Neutrophil (primary cell): ENCODE results near the gene C5orf63.

Source experiments
- H3K27ac ChIP-seq: fragments of 200-600 bp; sonication (generic); 2 replicates; pipeline ENCODE4 v1.5.1; 2016; ENCODE audit warnings: mild to moderate bottlenecking, moderate library complexity
- H3K27me3 ChIP-seq: fragments of 200-600 bp; sonication (generic); 2 replicates; pipeline ENCODE4 v1.6.0; 2016; ENCODE audit warnings: mild to moderate bottlenecking
- H3K36me3 ChIP-seq: fragments of 200-600 bp; sonication (generic); 2 replicates; pipeline ENCODE4 v1.5.1; 2017
- H3K4me1 ChIP-seq, 2 experiments: fragments of 200-600 bp in 1 of 2; sonication (generic) in 1 of 2; 1 replicate in 1 of 2; 2 replicates in 1 of 2; pipeline versions ENCODE4 v1.5.1 to v1.6.1; 2013 to 2016; ENCODE audit warnings: low read depth in 1 of 2, low read length in 1 of 2, mild to moderate bottlenecking in 1 of 2, moderate library complexity in 1 of 2; ENCODE audit not compliant: control insufficient read depth in 1 of 2, insufficient read depth in 1 of 2
- H3K4me3 ChIP-seq, 2 experiments: fragments of 200-600 bp in 1 of 2; sonication (generic) in 1 of 2; 1 replicate in 1 of 2; 2 replicates in 1 of 2; pipeline ENCODE4 v1.5.1; 2013 to 2016; ENCODE audit warnings: low read depth in 1 of 2, low read length in 1 of 2, mild to moderate bottlenecking in 1 of 2, moderate library complexity in 1 of 2
- H3K9me3 ChIP-seq: fragments of 200-600 bp; sonication (generic); 2 replicates; pipeline ENCODE4 v1.5.1; 2016
- CTCF ChIP-seq: fragments of 200-600 bp; sonication (generic); IDR thresholded peaks from 2 replicates; pipeline ENCODE4 v1.5.1; 2016; ENCODE audit warnings: antibody characterized with exemption

The C5orf63 gene

GRCh38 chr5:127098241-127098640 is 24.9 kb upstream of the C5orf63 start:
- Histone ChIP-seq H3K4me3 (no peak overlapping the region), H3K27me3 (no peaks in the 10 kb centered on the region), H3K27ac (no peak overlapping the region), H3K9me3 (no peaks in the 10 kb centered on the region), H3K36me3 (no peaks in the 10 kb centered on the region), H3K4me1 (no peaks in the 10 kb centered on the region)
- TF ChIP-seq CTCF = no peak

GRCh38 chr5:127097278-127097677 is 24.0 kb upstream of the C5orf63 start:
- no peak for TF ChIP-seq CTCF
- Histone ChIP-seq H3K4me1 (no peaks in the 10 kb centered on the region), H3K27me3 (no peaks in the 10 kb centered on the region), H3K9me3 (no peaks in the 10 kb centered on the region), H3K27ac (no peak overlapping the region), H3K4me3 (no peak overlapping the region), H3K36me3 (no peaks in the 10 kb centered on the region)

GRCh38 chr5:127096328-127096993 is 23.2 kb upstream of the C5orf63 start:
- no peak overlapping the region for H3K4me3 ChIP-seq
- no peak overlapping the region for H3K27ac ChIP-seq
- H3K36me3 ChIP-seq = no peaks in the 10 kb centered on the region
- H3K9me3 ChIP-seq = no peaks in the 10 kb centered on the region
- H3K27me3 ChIP-seq = no peaks in the 10 kb centered on the region
- no peaks in the 10 kb centered on the region for H3K4me1 ChIP-seq
- TF ChIP-seq CTCF = no peak

- Histone ChIP-seq H3K27ac (no peak overlapping the region), H3K9me3 (no peaks in the 10 kb centered on the region)
These were observed 21.0 kb upstream of the C5orf63 start for GRCh38 chr5:127094161-127094814.

GRCh38 chr5:127092690-127093089 is 19.4 kb upstream of the C5orf63 start:
- Histone ChIP-seq H3K27me3 (peaks cover 5% of the 10 kb centered on the region), H3K4me3 (no peak overlapping the region), H3K36me3 (no peaks in the 10 kb centered on the region), H3K9me3 (no peaks in the 10 kb centered on the region), H3K4me1 (no peaks in the 10 kb centered on the region), H3K27ac (no peak overlapping the region)
- TF ChIP-seq CTCF = no peak

More at GRCh38 chr5:127094161-127094814, 21.0 kb upstream of the C5orf63 start:
- Histone ChIP-seq H3K4me1 (no peaks in the 10 kb centered on the region), H3K27me3 (peaks cover 5% of the 10 kb centered on the region), H3K4me3 (no peak overlapping the region), H3K36me3 (no peaks in the 10 kb centered on the region)
- TF ChIP-seq CTCF = no peak
